HG03342 (cell line): ENCODE data around the gene MT1H.
"Not testable (repeated sequence)": the region's sequence is repeated elsewhere in the genome, so short reads cannot be mapped to it uniquely, and the experiment has no call there.

Experiments used
- ATAC-seq: cut with Tn5 transposase; IDR thresholded peaks from one replicate; pipeline ENCODE4 v1.9.1; 2021; ENCODE audit warnings: mild to moderate bottlenecking, moderate library complexity; ENCODE audit not compliant: unreplicated experiment

MT1H gene

GRCh38 chr16:56717532-56717931 lies 47.9 kb downstream of the MT1H start:
- ATAC-seq: not testable (repeated sequence)
